Measurements from ENCODE around the gene GPRC5D. TPM values are rescaled to one million over a fixed set of nuclear protein-coding genes. Genes with fewer than 3 reads are reported as not detected.
A peak's percentile ranks its signal among the peaks of the same experiment; 100 is the strongest.

GPRC5D gene
- polyA plus RNA-seq, 1 donor (not counting 4 experiments of a cell fraction or from before 2014, with no cell fraction given), result 0.08 TPM

DNA sequence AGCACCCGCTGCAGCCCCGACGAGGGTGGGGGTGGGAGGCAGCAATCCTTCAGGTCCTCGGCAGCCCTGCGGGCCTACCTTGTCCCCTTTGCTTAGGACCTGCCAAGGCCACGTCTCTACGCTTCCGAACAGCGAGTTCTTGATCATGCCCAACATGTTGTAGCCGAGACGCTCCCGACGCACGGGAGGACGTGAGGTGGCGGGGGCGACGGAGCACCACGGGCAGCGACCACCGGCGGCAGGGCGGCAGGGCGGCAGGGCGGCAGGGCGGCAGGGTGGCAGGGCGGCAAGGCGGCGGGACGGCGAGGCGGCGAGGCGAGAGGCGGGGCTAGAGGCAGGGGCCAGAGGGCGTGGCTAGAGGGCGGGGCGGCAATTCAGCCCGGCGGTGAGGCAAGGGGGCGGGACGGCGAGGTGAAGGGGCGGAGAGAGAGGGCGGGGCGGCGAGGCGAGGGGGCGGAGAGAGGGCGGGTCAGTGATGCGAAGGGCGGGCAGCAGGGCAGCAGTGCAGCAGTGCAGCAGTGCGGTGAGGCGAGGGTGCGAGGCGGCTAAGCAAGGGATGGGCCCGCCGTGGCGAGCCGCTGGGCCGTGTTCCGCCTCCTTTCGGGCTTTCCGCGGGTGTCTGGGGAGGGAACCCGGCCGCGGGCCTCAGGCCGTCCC is 48.1 kb upstream of the GPRC5D start, which contains the start of gene HEBP1:
Gene HEBP1 (minus strand): TSS at position 307 of the 657 bp plus-strand sequence. CDS start 151 bp downstream, at position 156.
- Histone ChIP-seq H3K9me3 (ENCODE audit: control insufficient read depth, low read depth, low read length) (no peaks in the 10 kb centered on the region), H3K9ac (ENCODE audit: control insufficient read depth, extremely low read depth, insufficient read depth, low read length) (peak within 1 kb of the TSS; percentile 86), H3K4me1 (ENCODE audit: control insufficient read depth, extremely low read depth, insufficient read depth, low read length) (peaks cover 11% of the 10 kb centered on the region), H3K27ac (ENCODE audit: control insufficient read depth, insufficient read depth, low read length) (peak within 1 kb of the TSS; percentile 67), H3K4me3 (ENCODE audit: control insufficient read depth in 2 of 3, extremely low read depth in 1 of 3, insufficient read depth in 2 of 3, low read depth in 1 of 3, low read length in 3 of 3) (peak within 1 kb of the TSS; percentile 55 to 89 (median 85)), H3K27me3 (ENCODE audit: control insufficient read depth, extremely low read depth, insufficient read depth, low read length) (no peaks in the 10 kb centered on the region), H3K79me2 (ENCODE audit: control insufficient read depth, insufficient read depth, low read length) (peaks cover 25% of the 10 kb centered on the region), H3K9me1 (ENCODE audit: control insufficient read depth, extremely low read depth, insufficient read depth, low read length) (no peaks in the 10 kb centered on the region), H3K4me2 (ENCODE audit: control insufficient read depth, extremely low read depth, insufficient read depth, low read depth, low read length) (peak within 1 kb of the TSS; percentile 88), H4K20me1 (ENCODE audit: control insufficient read depth, extremely low read depth, insufficient read depth, low read length) (no peaks in the 10 kb centered on the region), H2AFZ (ENCODE audit: control insufficient read depth, low read length) (peak within 1 kb of the TSS; percentile 88), H3K36me3 (ENCODE audit: control insufficient read depth in 2 of 2, extremely low read depth in 1 of 2, insufficient read depth in 2 of 2, low read length in 2 of 2) (peaks cover 0 to under 1% of the 10 kb centered on the region in 2 experiments)
- DNase-seq (ENCODE audit: low read depth, low spot score), result no peak
- FAIRE-seq, result no peak
- dilution Hi-C loops (cut with MboI; ENCODE audit: extremely low pct_ligation_motif_present, low sequenced_read_pairs), result no loop called here
- TF ChIP-seq, protein P1, sequence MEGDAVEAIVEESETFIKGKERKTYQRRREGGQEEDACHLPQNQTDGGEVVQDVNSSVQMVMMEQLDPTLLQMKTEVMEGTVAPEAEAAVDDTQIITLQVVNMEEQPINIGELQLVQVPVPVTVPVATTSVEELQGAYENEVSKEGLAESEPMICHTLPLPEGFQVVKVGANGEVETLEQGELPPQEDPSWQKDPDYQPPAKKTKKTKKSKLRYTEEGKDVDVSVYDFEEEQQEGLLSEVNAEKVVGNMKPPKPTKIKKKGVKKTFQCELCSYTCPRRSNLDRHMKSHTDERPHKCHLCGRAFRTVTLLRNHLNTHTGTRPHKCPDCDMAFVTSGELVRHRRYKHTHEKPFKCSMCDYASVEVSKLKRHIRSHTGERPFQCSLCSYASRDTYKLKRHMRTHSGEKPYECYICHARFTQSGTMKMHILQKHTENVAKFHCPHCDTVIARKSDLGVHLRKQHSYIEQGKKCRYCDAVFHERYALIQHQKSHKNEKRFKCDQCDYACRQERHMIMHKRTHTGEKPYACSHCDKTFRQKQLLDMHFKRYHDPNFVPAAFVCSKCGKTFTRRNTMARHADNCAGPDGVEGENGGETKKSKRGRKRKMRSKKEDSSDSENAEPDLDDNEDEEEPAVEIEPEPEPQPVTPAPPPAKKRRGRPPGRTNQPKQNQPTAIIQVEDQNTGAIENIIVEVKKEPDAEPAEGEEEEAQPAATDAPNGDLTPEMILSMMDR (optimal IDR thresholded peaks at IDR 0.05 in 1 of 3, IDR thresholded peaks at IDR 0.05 in 1 of 3, conservative IDR thresholded peaks at IDR 0.05 in 1 of 3; ENCODE audit: extremely low read depth in 1 of 3, insufficient read depth in 2 of 3, low read length in 3 of 3), result peak in 1 of 3 experiments; percentile 17
- no peak for TF ChIP-seq EZH2 (IDR thresholded peaks at IDR 0.05; ENCODE audit: low read length)

DNA sequence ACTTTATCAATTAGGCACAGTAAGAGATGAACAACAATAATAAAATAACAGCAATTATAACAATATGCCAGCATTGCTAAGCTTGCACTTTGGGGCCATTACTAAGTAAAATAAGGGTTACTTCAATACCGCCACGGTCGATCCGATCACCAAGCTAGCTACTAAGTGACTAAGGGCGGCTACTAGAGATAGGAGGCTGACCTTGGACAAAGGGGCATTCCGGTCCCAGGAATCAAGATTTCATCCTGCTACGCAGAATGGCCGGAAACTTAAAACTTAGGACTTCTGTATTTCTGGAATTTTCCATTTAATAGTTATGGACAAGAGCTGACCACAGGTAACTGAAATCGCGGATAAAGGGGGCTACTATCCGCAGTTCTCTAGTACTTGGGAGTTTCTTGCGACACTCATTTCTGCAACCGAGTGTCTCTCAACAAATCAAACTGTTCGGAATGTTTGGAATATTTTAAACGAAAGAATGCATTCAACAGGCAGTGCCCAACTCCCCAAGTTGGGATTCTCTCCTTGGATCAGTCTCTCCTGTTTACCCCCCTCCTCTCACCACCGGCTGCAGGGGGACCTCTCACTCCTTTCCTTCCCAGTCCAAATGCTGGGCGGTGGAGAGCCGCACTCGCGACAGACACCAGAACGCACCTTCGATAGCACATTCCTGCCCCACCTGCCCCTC is 47.4 kb upstream of the GPRC5D start:
- H3K9ac ChIP-seq (ENCODE audit: control insufficient read depth, extremely low read depth, insufficient read depth, low read length), result peak overlapping the region; percentile 86
- no peaks in the 10 kb centered on the region for H3K27me3 ChIP-seq (ENCODE audit: control insufficient read depth, extremely low read depth, insufficient read depth, low read length)
- dilution Hi-C loops (cut with MboI; ENCODE audit: extremely low pct_ligation_motif_present, low sequenced_read_pairs), result no loop called here
- H2AFZ ChIP-seq (ENCODE audit: control insufficient read depth, low read length), result peak overlapping the region; percentile 88
- peaks cover 0 to 3% of the 10 kb centered on the region in 2 experiments for H3K36me3 ChIP-seq (ENCODE audit: control insufficient read depth in 2 of 2, extremely low read depth in 1 of 2, insufficient read depth in 2 of 2, low read length in 2 of 2)
- no peaks in the 10 kb centered on the region for H3K9me3 ChIP-seq (ENCODE audit: control insufficient read depth, low read depth, low read length)
- H3K4me3 ChIP-seq (ENCODE audit: control insufficient read depth in 2 of 3, extremely low read depth in 1 of 3, insufficient read depth in 2 of 3, low read depth in 1 of 3, low read length in 3 of 3), result peak overlapping the region; percentile 55 to 89 (median 85)
- peak overlapping the region; percentile 80 for H3K4me2 ChIP-seq (ENCODE audit: control insufficient read depth, extremely low read depth, insufficient read depth, low read depth, low read length)
- H3K4me1 ChIP-seq (ENCODE audit: control insufficient read depth, extremely low read depth, insufficient read depth, low read length), result peaks cover 11% of the 10 kb centered on the region
- no peaks in the 10 kb centered on the region for H4K20me1 ChIP-seq (ENCODE audit: control insufficient read depth, extremely low read depth, insufficient read depth, low read length)
- TF ChIP-seq, protein P1 (optimal IDR thresholded peaks at IDR 0.05 in 1 of 3, IDR thresholded peaks at IDR 0.05 in 1 of 3, conservative IDR thresholded peaks at IDR 0.05 in 1 of 3; ENCODE audit: extremely low read depth in 1 of 3, insufficient read depth in 2 of 3, low read length in 3 of 3), result no peak
- no peak for TF ChIP-seq EZH2 (IDR thresholded peaks at IDR 0.05; ENCODE audit: low read length)
- DNase-seq (ENCODE audit: low read depth, low spot score) (no peak), FAIRE-seq (no peak)
- peaks cover 29% of the 10 kb centered on the region for H3K79me2 ChIP-seq (ENCODE audit: control insufficient read depth, insufficient read depth, low read length)
- peak overlapping the region; percentile 67 for H3K27ac ChIP-seq (ENCODE audit: control insufficient read depth, insufficient read depth, low read length)
- H3K9me1 ChIP-seq (ENCODE audit: control insufficient read depth, extremely low read depth, insufficient read depth, low read length), result no peaks in the 10 kb centered on the region
